Stimulated activated memory B cell treated with anti-CD40 and anti-IgM and Interleukin-4, amounts not matched to agents 10 μg/mL and 1 μg/mL and 100 μg/mL, for 72 hours (primary cell): ENCODE results near the gene DGKI.
"Not testable (repeated sequence)": the region's sequence is repeated elsewhere in the genome, so short reads cannot be mapped to it uniquely, and the experiment has no call there.

Source experiments
- ATAC-seq: fragments of 150-1000 bp; cut with Tn5 transposase; 2 replicates; pipeline ENCODE4 v1.10.0; 2021
- H3K27ac Mint-ChIP-seq: one replicate; pipeline ENCODE4 v1.8.0; 2022; ENCODE audit warnings: mild to moderate bottlenecking, mixed read lengths
- H3K27me3 Mint-ChIP-seq: one replicate; pipeline ENCODE4 v1.8.0; 2022; ENCODE audit warnings: mixed read lengths
- H3K36me3 Mint-ChIP-seq: one replicate; pipeline ENCODE4 v1.8.0; 2022; ENCODE audit warnings: mixed read lengths
- H3K4me1 Mint-ChIP-seq: one replicate; pipeline ENCODE4 v1.8.0; 2022; ENCODE audit warnings: mixed read lengths
- H3K4me3 Mint-ChIP-seq: one replicate; pipeline ENCODE4 v1.8.0; 2022; ENCODE audit warnings: mild to moderate bottlenecking, moderate library complexity, mixed read lengths
- H3K9me3 Mint-ChIP-seq: one replicate; pipeline ENCODE4 v1.8.0; 2022; ENCODE audit warnings: mixed read lengths

The DGKI gene

GRCh38 chr7:137832382-137832781 lies 14.4 kb downstream of the DGKI start:
- no peak overlapping the region for H3K27ac Mint-ChIP-seq
- peaks cover 7% of the 10 kb centered on the region for H3K9me3 Mint-ChIP-seq
- peaks cover 12% of the 10 kb centered on the region for H3K27me3 Mint-ChIP-seq
- no peak for ATAC-seq
- H3K36me3 Mint-ChIP-seq: no peaks in the 10 kb centered on the region
- no peaks in the 10 kb centered on the region for H3K4me1 Mint-ChIP-seq
- H3K4me3 Mint-ChIP-seq: no peak overlapping the region

- H3K4me3 Mint-ChIP-seq: not testable (repeated sequence)
These were observed 15.2 kb downstream of the DGKI start for GRCh38 chr7:137831555-137831954.

GRCh38 chr7:137829337-137829992 lies 17.3 kb downstream of the DGKI start:
- Mint-ChIP-seq H3K9me3 (peaks cover 7% of the 10 kb centered on the region), H3K27ac (no peak overlapping the region), H3K4me1 (no peaks in the 10 kb centered on the region), H3K4me3 (no peak overlapping the region), H3K27me3 (peaks cover 9% of the 10 kb centered on the region), H3K36me3 (no peaks in the 10 kb centered on the region)
- no peak for ATAC-seq

More at GRCh38 chr7:137831555-137831954, 15.2 kb downstream of the DGKI start:
- not testable (repeated sequence) for ATAC-seq, H3K4me1 Mint-ChIP-seq, H3K36me3 Mint-ChIP-seq, H3K27ac Mint-ChIP-seq, H3K9me3 Mint-ChIP-seq, H3K27me3 Mint-ChIP-seq

- Mint-ChIP-seq H3K27me3 (peaks cover 9% of the 10 kb centered on the region), H3K36me3 (no peaks in the 10 kb centered on the region), H3K4me1 (no peaks in the 10 kb centered on the region), H3K4me3 (no peak overlapping the region), H3K27ac (no peak overlapping the region), H3K9me3 (peaks cover 7% of the 10 kb centered on the region)
- ATAC-seq: no peak
These were observed 18.3 kb downstream of the DGKI start for GRCh38 chr7:137828456-137828855.

- H3K27me3 Mint-ChIP-seq: peaks cover 18% of the 10 kb centered on the region
- no peak overlapping the region for H3K27ac Mint-ChIP-seq
- no peaks in the 10 kb centered on the region for H3K4me1 Mint-ChIP-seq
- H3K36me3 Mint-ChIP-seq: no peaks in the 10 kb centered on the region
- ATAC-seq: no peak
- no peaks in the 10 kb centered on the region for H3K9me3 Mint-ChIP-seq
- no peak overlapping the region for H3K4me3 Mint-ChIP-seq
These were observed 21.3 kb downstream of the DGKI start for GRCh38 chr7:137825489-137825888.

GRCh38 chr7:137820677-137821420 lies 25.9 kb downstream of the DGKI start:
- peaks cover 30% of the 10 kb centered on the region for H3K27me3 Mint-ChIP-seq
- no peak overlapping the region for H3K4me3 Mint-ChIP-seq
- no peaks in the 10 kb centered on the region for H3K9me3 Mint-ChIP-seq
- H3K27ac Mint-ChIP-seq: no peak overlapping the region
- peak; percentile 47 for ATAC-seq
- no peaks in the 10 kb centered on the region for H3K4me1 Mint-ChIP-seq
- H3K36me3 Mint-ChIP-seq: no peaks in the 10 kb centered on the region

- ATAC-seq: no peak
- H3K27ac Mint-ChIP-seq: no peak overlapping the region
These were observed 26.6 kb downstream of the DGKI start for GRCh38 chr7:137820156-137820555.

GRCh38 chr7:137818036-137818435 lies 28.7 kb downstream of the DGKI start:
- Mint-ChIP-seq H3K9me3 (no peaks in the 10 kb centered on the region), H3K27me3 (peaks cover 30% of the 10 kb centered on the region)
- no peak for ATAC-seq

More at GRCh38 chr7:137820156-137820555, 26.6 kb downstream of the DGKI start:
- Mint-ChIP-seq H3K9me3 (no peaks in the 10 kb centered on the region), H3K4me1 (no peaks in the 10 kb centered on the region), H3K27me3 (peaks cover 30% of the 10 kb centered on the region), H3K36me3 (no peaks in the 10 kb centered on the region), H3K4me3 (no peak overlapping the region)

GRCh38 chr7:137816696-137817320 lies 30.0 kb downstream of the DGKI start:
- no peak overlapping the region for H3K27ac Mint-ChIP-seq
- peaks cover 29% of the 10 kb centered on the region for H3K27me3 Mint-ChIP-seq
- H3K9me3 Mint-ChIP-seq: no peaks in the 10 kb centered on the region
- H3K4me3 Mint-ChIP-seq: no peak overlapping the region
- no peaks in the 10 kb centered on the region for H3K4me1 Mint-ChIP-seq
- H3K36me3 Mint-ChIP-seq: no peaks in the 10 kb centered on the region
- no peak for ATAC-seq

More at GRCh38 chr7:137818036-137818435, 28.7 kb downstream of the DGKI start:
- Mint-ChIP-seq H3K4me3 (no peak overlapping the region), H3K27ac (no peak overlapping the region), H3K36me3 (no peaks in the 10 kb centered on the region), H3K4me1 (no peaks in the 10 kb centered on the region)

- Mint-ChIP-seq H3K4me3 (no peak overlapping the region), H3K27ac (no peak overlapping the region), H3K9me3 (no peaks in the 10 kb centered on the region), H3K4me1 (no peaks in the 10 kb centered on the region), H3K36me3 (no peaks in the 10 kb centered on the region), H3K27me3 (peaks cover 12% of the 10 kb centered on the region)
- no peak for ATAC-seq
These were observed 33.2 kb downstream of the DGKI start for GRCh38 chr7:137813541-137813940.

GRCh38 chr7:137810248-137810647 lies 36.5 kb downstream of the DGKI start:
- no peaks in the 10 kb centered on the region for H3K36me3 Mint-ChIP-seq
- no peaks in the 10 kb centered on the region for H3K4me1 Mint-ChIP-seq
- no peak overlapping the region for H3K4me3 Mint-ChIP-seq
- no peak overlapping the region for H3K27ac Mint-ChIP-seq
- no peak for ATAC-seq
- peaks cover 29% of the 10 kb centered on the region for H3K27me3 Mint-ChIP-seq
- no peaks in the 10 kb centered on the region for H3K9me3 Mint-ChIP-seq

- peaks cover 29% of the 10 kb centered on the region for H3K27me3 Mint-ChIP-seq
- H3K36me3 Mint-ChIP-seq: no peaks in the 10 kb centered on the region
- no peak overlapping the region for H3K27ac Mint-ChIP-seq
- no peak for ATAC-seq
- H3K4me3 Mint-ChIP-seq: no peak overlapping the region
- no peaks in the 10 kb centered on the region for H3K4me1 Mint-ChIP-seq
- H3K9me3 Mint-ChIP-seq: peaks cover 2% of the 10 kb centered on the region
These were observed 41.9 kb downstream of the DGKI start for GRCh38 chr7:137804836-137805235.

GRCh38 chr7:137801491-137801890 lies 45.3 kb downstream of the DGKI start:
- Mint-ChIP-seq H3K9me3 (peaks cover 2% of the 10 kb centered on the region), H3K27ac (no peak overlapping the region), H3K4me3 (no peak overlapping the region), H3K27me3 (peaks cover 9% of the 10 kb centered on the region), H3K4me1 (peaks cover 15% of the 10 kb centered on the region), H3K36me3 (no peaks in the 10 kb centered on the region)
- ATAC-seq: no peak

- H3K4me3 Mint-ChIP-seq: no peak overlapping the region
- H3K4me1 Mint-ChIP-seq: peaks cover 15% of the 10 kb centered on the region
- H3K27me3 Mint-ChIP-seq: peaks cover 4% of the 10 kb centered on the region
- no peak overlapping the region for H3K27ac Mint-ChIP-seq
- H3K9me3 Mint-ChIP-seq: peaks cover 2% of the 10 kb centered on the region
- no peak for ATAC-seq
- H3K36me3 Mint-ChIP-seq: no peaks in the 10 kb centered on the region
These were observed 45.8 kb downstream of the DGKI start for GRCh38 chr7:137801003-137801402.

GRCh38 chr7:137798073-137798763 lies 48.6 kb downstream of the DGKI start:
- peaks cover 15% of the 10 kb centered on the region for H3K4me1 Mint-ChIP-seq
- no peaks in the 10 kb centered on the region for H3K36me3 Mint-ChIP-seq
- H3K9me3 Mint-ChIP-seq: peaks cover 2% of the 10 kb centered on the region
- H3K4me3 Mint-ChIP-seq: no peak overlapping the region
- H3K27me3 Mint-ChIP-seq: peaks cover 10% of the 10 kb centered on the region
- ATAC-seq: peak; percentile 86
- peak overlapping the region; percentile 52 for H3K27ac Mint-ChIP-seq
